Measurements from ENCODE around the gene ACSS3.
A peak's percentile ranks its signal among the peaks of the same experiment; 100 is the strongest.

ACSS3 gene

GRCh38 chr12:81231574-81232368 is 153.9 kb downstream of the ACSS3 start:
- no peak for DNase-seq

DNA sequence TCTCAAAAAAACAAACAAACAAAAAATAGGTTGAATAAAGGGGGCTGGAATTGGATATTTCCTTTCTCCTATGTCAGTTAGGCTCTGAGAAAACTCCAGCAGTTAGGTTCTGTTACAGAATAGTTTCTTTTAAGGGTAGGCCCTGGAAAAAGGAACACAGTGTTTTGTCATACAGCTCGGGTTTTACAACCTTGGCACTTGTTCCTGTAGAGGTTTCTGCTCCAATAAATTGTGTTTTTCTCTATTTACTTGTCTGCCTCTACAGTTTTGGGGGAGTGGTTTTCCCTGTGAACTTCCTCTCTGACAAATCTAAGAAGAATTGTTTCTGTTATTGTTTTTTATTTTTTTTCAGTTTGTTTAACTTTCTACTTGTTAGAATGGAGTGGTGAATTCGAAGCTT is 167.6 kb downstream of the ACSS3 start:
- DNase-seq: no peak

DNA sequence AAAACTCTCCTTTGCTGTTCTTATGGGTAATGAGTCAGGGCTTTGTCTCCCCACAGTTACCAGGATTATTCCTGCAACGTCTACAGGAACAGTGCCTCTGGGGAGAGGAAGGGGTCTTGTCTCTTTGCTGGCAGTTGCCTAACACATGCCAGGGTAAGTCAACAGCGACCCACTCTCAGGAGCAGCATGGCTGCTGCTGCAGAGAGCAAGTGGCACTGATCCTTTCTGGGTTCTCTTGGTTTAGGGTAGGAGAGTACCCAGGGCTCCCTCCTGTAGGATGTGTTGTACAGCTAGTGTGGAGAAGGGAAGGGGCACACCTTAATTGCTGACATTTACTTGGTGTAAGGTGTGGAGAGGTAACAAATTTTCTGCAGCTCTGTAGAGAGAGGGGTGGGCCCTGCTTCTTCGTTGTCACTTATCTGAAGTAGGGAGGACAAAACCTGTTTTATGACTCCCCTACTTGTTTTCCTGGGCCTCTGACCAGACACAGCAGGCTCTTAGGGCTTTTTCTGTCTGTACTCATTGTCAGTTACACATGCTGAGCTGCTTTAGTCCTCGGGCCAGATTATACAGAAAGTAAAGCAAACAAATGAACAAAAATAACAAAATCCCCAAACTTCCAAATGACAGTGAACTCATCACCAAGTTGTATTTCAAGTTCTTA is 168.2 kb downstream of the ACSS3 start:
- DNase-seq: no peak

DNA sequence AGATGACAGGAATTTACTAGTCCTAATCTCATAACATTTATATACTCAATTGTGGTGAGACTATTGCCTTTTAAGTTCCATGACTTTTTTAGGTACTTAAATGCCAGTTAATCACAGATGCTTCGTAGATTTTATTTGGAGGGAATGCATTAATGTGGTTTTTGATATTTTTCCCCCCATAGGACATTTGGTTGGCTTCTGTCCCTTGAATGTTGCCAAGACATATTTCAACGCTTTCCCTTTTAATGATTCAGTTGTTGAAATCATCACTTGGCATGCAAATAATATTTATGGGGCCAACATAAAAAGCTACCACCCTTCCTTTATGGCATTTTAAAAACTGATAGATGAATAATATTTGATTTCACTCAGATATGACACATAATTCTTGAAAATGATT is 172.1 kb downstream of the ACSS3 start:
- DNase-seq: peak; percentile 38

DNA sequence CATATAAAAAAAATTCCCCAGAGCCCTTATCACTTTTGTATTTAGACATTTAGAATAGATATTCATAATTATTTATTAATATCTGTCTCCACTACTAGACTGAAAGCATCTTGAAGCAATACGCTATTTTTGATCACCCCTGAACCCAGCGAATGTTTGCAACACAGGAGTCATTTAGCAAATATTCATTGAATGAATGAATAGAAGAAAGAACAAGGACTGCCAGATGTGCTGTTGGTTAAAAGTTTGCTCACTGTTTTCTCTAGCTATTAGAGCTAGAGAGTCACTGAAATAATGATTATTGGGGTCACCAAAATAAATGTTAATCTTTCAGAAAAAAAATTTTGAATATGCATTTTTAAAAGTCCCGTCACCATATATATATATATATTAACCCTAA is 174.3 kb downstream of the ACSS3 start:
- peak; percentile 40 for DNase-seq

- DNase-seq: no peak
Measured at GRCh38 chr12:81253360-81253759, 175.5 kb downstream of the ACSS3 start.

GRCh38 chr12:81255456-81255855 is 177.6 kb downstream of the ACSS3 start:
- no peak for DNase-seq

DNA sequence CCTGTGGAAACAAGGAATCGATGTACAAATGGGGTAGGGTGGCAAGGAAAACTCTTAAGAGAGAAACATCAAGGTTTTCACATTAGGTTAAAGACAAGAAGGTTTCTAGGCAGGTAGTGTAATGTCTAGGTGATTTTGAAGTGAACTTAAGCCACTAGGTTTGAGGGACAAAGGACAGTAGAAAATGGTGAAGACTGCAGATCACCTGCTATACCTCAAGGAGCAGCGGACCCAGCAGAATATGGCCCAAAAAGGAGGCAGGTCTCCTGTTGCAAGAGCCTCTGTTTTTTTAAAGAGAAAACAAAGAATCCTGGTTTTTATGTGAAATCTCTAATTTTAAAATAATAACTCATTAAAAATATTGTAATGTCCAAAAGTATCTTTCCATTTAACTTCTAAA is 178.1 kb downstream of the ACSS3 start:
- no peak for DNase-seq

- DNase-seq: peak; percentile 68
Measured at GRCh38 chr12:81257947-81258551, 180.2 kb downstream of the ACSS3 start.

DNA sequence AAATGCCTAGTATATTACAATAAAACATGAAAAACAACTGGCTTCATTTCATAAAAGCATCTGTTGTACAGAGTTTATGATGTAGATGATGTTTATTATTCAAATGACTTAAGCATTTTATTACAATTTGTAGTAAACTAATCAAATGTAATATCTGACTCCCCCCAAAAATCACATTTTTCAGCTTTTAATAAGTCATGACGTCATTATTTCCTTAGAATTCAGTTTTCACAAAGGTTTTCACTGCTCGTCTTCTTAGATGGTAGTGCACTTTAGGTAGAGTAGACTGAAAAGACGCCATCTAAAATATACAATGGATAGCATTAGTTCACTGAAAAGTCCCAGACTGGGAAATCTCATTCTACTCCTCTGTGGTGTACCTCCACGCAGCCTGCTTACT is 181.5 kb downstream of the ACSS3 start:
- no peak for DNase-seq

GRCh38 chr12:81261508-81262207 is 183.8 kb downstream of the ACSS3 start:
- peak; percentile 23 for DNase-seq

DNA sequence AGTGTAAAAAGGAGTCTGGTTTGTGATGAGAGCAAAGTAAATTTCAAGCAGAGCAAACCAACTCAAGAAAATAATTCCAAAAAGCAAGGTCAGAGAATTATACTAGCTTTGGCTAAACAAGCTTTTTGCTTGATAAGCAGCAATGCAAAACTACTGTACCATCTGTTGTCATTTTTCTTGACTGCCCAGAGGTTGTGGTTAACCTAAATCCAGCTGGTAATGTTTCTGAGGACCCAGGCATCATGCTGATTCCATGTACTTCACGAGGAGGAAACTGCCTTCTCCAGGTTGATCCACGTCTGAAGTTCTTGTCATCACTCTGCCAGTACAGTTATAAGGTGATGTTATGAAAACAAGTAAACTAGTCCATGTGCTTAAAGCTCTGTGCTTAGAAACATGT is 185.2 kb downstream of the ACSS3 start:
- DNase-seq: no peak

DNA sequence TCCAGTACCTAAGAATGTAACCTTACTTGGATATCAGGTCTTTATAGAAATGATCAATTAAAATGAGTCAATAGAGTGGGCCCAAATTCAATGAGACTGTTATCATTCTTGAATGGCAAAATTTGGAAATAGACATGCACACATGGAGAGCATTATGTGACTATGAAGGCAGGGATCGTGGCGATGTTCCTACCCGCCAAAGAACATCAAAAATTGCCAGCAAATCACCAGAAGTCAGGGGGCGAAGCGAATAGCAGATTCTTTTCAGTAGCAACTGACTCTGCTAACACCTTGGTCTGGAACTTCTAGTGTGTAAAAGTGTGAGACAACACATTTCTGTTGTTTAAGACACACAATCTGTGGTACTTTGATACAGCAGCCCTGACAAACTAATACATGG is 192.5 kb downstream of the ACSS3 start:
- DNase-seq: no peak

DNA sequence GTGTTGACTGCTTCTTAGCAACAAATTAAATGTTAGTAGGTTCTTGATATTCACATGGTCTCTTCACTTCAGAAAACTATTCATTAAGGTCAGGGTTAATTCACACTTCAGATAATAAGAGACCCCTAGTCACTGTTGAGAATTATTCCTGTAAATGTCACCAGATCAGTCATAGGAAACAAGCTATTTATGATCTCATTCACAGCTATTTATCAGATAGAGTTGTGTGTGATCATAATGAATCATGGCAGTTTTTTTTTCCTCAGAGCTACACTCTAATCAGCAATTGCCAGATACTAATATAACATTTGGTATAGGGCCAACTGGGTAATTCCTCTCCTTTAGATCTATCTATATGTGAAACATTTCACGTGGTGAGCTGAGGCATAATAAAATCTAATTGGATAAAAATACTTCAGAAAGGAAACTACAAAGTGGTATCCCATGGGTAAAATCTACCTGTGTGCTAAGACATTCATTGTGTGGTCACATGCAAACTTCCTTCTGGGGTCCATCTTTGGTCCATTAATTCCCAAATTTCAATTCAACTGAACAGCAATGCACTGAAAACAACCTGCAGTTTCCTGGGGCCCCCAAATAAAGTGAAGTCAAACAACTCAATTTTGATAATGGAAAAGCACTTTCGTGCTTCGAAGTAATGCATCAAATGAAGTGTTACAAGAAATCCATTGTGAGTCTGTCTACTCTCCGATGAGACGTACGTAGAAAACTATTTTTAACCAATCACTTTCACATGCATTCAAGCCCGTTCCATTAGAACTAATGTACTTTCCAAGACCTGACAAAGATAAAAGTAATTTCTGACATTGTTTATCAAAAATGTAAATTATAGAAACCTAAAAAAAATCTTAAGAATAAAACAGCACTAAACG is 197.0 kb downstream of the ACSS3 start:
- no peak for DNase-seq

- DNase-seq: peak; percentile 23
Measured at GRCh38 chr12:81284137-81284536, 206.3 kb downstream of the ACSS3 start.

DNA sequence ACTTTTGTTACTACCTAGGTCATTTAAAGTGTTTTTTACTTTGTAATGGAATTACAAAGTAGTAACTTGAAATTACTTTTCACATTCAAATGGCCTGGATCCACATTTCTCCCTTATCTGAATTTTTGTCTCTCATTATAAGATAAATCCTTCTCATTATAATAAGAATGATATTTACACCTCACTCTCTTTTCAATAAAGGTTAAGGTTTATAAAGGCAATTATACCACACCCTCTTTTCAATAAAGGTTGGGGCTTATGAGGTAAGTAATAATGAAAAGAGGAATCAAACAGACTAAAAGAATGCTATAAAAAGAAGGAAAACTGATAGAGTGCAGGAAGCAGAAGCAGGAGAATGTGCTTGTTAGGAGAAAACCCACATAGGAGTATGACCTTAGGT is 210.8 kb downstream of the ACSS3 start:
- no peak for DNase-seq

- DNase-seq: peak; percentile 51
Measured at GRCh38 chr12:81294325-81295190, 216.7 kb downstream of the ACSS3 start.

DNA sequence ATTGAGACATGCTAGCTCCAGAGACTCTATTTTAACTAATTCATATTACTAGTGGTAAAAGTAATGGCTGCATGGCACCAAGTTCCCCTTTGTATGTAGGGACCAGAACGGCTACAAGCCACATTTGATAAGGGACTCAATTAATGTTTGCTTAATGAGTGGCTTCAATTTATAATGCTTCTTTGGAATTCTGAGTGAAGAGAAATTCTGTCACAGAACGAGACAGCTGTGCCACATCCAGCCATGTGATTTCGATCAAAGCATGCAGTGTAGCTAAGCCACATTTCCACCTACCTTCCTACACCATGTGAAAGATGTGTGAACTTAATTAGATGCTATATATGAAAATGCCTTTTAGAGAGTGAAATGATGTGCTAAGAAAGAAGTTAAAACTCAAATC is 217.4 kb downstream of the ACSS3 start:
- DNase-seq: no peak

DNA sequence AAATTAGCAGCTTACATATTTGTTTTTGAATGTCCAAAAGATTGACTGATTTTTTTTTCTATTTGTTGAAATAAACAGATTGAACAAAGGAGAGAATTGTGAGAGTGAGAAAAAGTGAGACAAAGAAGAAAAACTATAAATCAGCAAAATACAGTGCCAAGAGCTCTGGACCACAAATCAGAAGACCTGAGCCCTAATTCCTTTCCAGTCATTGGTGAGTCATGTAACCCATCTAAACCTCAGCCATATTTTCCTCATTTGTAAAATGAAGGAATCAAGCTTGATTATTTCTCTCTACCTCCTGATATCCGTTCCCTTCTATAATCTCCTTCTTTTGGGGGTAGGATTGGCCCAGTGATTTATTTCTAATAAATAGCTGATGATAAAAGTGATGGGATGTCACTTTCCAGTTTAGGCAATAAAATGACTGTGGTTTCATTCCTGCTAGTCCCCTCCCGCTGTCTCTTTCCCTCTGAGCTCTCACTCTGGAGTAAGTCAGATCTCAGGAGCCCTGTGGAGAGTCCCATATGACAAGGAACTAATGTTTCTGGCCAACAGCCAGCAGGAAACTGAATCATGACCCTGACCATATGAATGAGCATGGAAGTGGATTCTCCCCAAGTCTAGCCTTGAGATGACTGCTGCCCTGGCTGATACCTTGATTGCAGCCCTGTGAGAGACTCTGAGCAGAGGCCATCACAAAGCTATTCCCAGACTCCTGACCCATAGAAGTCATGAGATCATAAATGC is 218.9 kb downstream of the ACSS3 start:
- peak; percentile 96 for DNase-seq

DNA sequence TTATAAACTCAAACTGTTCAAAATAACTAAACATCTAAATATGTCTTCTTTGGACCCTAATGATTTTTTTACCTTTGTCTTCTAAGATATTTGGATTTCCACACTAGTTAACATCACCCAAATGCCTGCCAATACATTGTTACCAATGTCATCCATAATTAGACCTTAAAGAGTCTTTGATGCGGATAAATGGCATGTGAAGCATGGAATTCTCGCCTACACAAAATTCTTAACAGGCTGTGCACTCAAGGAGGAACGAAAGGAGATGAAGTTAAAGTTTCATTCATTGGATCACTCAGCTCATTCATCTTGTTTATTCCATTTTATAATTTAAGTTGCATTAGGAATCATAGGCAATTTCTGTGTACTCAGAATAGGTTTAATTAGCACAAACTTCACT is 219.7 kb downstream of the ACSS3 start:
- DNase-seq: peak; percentile 44

DNA sequence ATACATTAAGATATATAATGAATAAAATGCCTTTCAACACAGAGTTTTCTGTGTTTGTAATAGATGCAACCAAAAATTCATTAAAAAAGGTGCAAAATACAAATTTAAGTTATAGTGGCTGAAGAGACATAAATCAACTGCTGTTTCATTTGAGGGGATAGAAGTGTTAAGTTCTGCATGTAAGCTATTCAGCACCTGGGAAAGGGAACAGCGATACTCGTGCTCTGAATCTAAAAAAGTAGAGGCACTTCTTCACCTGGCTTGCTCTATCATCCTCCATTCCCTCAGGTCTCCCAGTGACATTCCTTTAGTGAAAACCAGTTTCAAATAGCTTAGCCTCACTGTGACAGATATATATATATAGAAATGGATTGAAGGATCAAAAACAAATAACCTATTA is 222.6 kb downstream of the ACSS3 start:
- peak; percentile 10 for DNase-seq
